ENCODE results near the gene NT5DC3. TPM values are rescaled to one million over a fixed set of nuclear protein-coding genes. Genes with fewer than 3 reads are reported as not detected.

The NT5DC3 gene
- total and polyA plus RNA-seq, 2 donors (not counting 3 experiments of a cell fraction or from before 2014, with no cell fraction given) = 1.5 to 6.7 TPM

DNA sequence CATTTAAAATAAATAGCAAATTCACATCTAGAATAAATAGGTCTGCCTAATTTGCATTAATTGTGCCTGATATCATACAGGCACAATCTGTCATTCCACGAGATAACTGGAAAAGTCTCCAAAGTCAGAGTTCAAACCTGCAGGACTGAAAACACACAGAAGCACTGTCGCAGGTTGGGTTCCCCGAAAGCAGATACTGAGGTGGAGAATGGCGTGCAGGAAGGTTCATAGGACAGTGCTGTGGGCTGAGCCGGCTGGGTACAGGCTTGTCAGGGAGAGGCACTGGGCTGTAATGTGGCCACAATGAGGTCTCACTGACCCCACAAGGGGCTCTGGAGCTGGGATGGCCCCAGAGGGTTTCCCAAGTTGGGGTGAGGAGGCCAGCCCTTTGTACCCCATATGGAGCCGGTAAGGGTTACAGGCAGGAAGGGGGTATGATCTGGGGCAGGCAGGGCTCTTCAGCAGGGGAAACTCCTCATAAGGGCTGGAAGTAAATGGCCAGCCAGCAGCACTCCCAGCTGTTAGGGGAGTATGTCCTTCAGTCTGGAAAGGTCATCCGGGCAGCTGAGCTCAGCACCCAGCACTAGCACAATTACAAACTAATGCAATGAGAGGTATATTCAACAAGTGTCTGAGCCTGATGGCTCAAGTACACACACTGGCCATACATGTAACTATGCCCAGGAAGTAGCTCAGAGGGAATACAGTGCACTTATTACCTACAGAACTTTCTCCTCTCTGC is 68.5 kb downstream of the NT5DC3 start:
- DNase-seq (ENCODE audit: low read depth, low spot score) = no peak
- Histone ChIP-seq H2AFZ (ENCODE audit: low read depth, low read length) (no peak overlapping the region), H4K20me1 (replicated peaks; ENCODE audit: control insufficient read depth, extremely low read depth, insufficient read depth, low read length) (no peaks in the 10 kb centered on the region), H3K27me3 (ENCODE audit: control insufficient read depth in 2 of 2, insufficient read depth in 2 of 2, low read length in 2 of 2) (no peaks in the 10 kb centered on the region), H3K36me3 (ENCODE audit: control insufficient read depth in 2 of 2, extremely low read depth in 1 of 2, insufficient read depth in 2 of 2, low read length in 2 of 2) (no peaks in the 10 kb centered on the region), H3K4me2 (ENCODE audit: insufficient read depth, low read length) (no peak overlapping the region), H3K79me2 (ENCODE audit: control insufficient read depth, insufficient read depth, low read length) (no peaks in the 10 kb centered on the region), H3K27ac (ENCODE audit: insufficient read depth, low read depth, low read length) (no peak overlapping the region), H3K4me1 (ENCODE audit: control insufficient read depth, extremely low read depth, insufficient read depth, low read length) (no peaks in the 10 kb centered on the region), H3K4me3 (replicated peaks in 1 of 3; ENCODE audit: insufficient read depth in 1 of 3, low read depth in 1 of 3, low read length in 3 of 3) (no peak overlapping the region), H3K9me3 (replicated peaks; ENCODE audit: control insufficient read depth, insufficient read depth, low read length) (no peaks in the 10 kb centered on the region), H3K9ac (replicated peaks; ENCODE audit: extremely low read depth, insufficient read depth, low read length) (no peak overlapping the region), H3K9me1 (replicated peaks; ENCODE audit: control insufficient read depth, extremely low read depth, insufficient read depth, low read length) (no peaks in the 10 kb centered on the region)
- TF ChIP-seq EZH2 (IDR thresholded peaks at IDR 0.05; ENCODE audit: borderline replicate concordance, low read depth, low read length, severe bottlenecking) = no peak
- no peak for TF ChIP-seq JUN (IDR thresholded peaks at IDR 0.05; ENCODE audit: borderline replicate concordance, insufficient read depth, insufficient read length, low read depth)
- TF ChIP-seq FOS (IDR thresholded peaks at IDR 0.05; ENCODE audit: borderline replicate concordance, insufficient read depth, low read length) = no peak
- no peak for TF ChIP-seq MYC (IDR thresholded peaks at IDR 0.05; ENCODE audit: low read depth, low read length)
- TF ChIP-seq CTCF (IDR thresholded peaks at IDR 0.05; ENCODE audit: extremely low read depth in 1 of 2, insufficient read depth in 1 of 2, low read depth in 1 of 2, low read length in 2 of 2) = no peak
- TF ChIP-seq POLR2A (IDR thresholded peaks at IDR 0.05; ENCODE audit: low read depth, low read length) = no peak
- no peak for TF ChIP-seq POLR2AphosphoS5 (IDR thresholded peaks at IDR 0.05; ENCODE audit: insufficient read depth, low read depth, low read length)
- intact Hi-C loops (cut with micrococcal nuclease) = no loop called here
- CTCF ChIA-PET = interaction anchor here (0.8 to 6.3 kb wide), 10 partner anchors 33 to 189 kb away, joined by 3 to 165 read pairs (median 3); partner anchors contain the start of gene NT5DC3
- POLR2A ChIA-PET = no interaction called here
- BruUV-seq (replicated peaks) = no TSS peak
- no peak for FAIRE-seq
- dilution Hi-C loops (cut with MboI; ENCODE audit: extremely low pct_ligation_motif_present, low sequenced_read_pairs) = no loop called here

Measured in endothelial cell of umbilical vein (primary cell).